ENCODE measurements around the gene NXPH2. TPM values are rescaled to one million over a fixed set of nuclear protein-coding genes. Genes with fewer than 3 reads are reported as not detected.
A peak's percentile ranks its signal among the peaks of the same experiment; 100 is the strongest.

The NXPH2 gene
- total RNA-seq, 3 donors from 2014 or later, result not detected

DNA sequence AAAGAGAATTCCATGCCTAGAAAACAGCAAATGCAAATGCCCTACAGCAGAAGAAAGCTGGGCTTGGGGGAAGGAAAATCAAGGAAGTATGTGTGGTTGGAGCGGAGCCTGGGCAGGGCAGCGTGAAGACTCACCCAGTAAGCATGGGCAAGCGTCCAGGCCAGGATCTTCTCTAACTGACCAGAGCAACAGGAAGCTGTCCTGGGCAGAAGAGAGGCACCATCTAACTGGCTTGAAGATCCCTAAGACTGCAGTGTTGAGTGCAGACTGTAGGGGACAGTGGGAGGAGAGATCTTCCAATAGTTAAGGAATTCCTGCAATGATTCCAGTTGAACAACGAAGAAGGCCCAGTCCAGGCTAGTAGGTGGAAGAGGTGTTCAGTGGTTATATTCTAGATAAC lies 57.9 kb downstream of the NXPH2 start:
- H3K27ac ChIP-seq, result no peak overlapping the region
- no peaks in the 10 kb centered on the region for H3K36me3 ChIP-seq
- no peaks in the 10 kb centered on the region for H3K4me1 ChIP-seq
- no peaks in the 10 kb centered on the region for H3K9me3 ChIP-seq
- intact Hi-C loops (cut with DNase I; ENCODE audit: low total_unique reads), result no loop called here
- H3K4me3 ChIP-seq, result no peak overlapping the region
- TF ChIP-seq POLR2AphosphoS5 (IDR thresholded peaks at IDR 0.05) (no peak), POLR2A (IDR thresholded peaks at IDR 0.05) (no peak)
- TF ChIP-seq, protein P1, sequence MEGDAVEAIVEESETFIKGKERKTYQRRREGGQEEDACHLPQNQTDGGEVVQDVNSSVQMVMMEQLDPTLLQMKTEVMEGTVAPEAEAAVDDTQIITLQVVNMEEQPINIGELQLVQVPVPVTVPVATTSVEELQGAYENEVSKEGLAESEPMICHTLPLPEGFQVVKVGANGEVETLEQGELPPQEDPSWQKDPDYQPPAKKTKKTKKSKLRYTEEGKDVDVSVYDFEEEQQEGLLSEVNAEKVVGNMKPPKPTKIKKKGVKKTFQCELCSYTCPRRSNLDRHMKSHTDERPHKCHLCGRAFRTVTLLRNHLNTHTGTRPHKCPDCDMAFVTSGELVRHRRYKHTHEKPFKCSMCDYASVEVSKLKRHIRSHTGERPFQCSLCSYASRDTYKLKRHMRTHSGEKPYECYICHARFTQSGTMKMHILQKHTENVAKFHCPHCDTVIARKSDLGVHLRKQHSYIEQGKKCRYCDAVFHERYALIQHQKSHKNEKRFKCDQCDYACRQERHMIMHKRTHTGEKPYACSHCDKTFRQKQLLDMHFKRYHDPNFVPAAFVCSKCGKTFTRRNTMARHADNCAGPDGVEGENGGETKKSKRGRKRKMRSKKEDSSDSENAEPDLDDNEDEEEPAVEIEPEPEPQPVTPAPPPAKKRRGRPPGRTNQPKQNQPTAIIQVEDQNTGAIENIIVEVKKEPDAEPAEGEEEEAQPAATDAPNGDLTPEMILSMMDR (IDR thresholded peaks at IDR 0.05), result no peak
- peak in 1 of 2 donors; percentile 69 for DNase-seq (ENCODE audit: low spot score in 2 of 2)
- no peaks in the 10 kb centered on the region for H3K27me3 ChIP-seq

DNA sequence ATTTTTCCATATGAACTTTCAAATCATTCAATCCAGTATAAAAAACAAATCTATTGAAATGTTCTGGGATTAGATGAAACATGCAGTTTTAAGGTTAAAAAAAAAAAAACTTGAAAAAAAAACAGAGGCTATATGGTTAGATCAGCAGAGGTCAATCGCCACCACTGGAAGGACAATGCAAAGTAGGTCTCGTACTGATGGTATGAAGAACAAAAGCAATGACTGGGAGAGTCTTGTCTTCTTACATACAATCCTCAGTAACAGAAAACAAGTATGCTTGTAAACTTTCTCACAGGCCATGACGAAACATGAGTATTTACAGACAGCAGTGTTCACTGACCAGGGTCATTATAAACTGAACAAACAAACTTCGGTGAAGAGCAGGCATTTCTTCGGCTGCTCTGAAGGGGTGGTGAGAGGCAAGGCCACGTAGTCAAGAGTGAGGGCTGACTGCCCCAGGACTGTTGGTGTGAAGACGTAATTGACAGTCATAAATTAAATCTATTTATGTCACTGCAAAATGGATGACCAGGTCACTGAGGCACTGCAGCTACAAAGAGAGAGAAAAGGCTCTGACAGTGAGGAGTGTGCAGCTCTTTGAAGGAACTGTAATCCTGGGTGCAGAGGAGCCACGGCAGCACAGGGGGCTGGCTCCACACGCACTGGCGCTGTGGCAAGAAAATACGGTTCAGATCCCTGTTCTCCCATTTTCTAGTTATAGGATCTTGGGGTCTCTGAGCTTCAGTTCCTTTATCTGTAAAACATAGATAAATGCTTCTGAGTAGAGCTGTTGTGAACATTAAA lies 60.0 kb downstream of the NXPH2 start:
- intact Hi-C loops (cut with DNase I; ENCODE audit: low total_unique reads), result no loop called here
- no peaks in the 10 kb centered on the region for H3K4me1 ChIP-seq
- H3K4me3 ChIP-seq, result no peak overlapping the region
- TF ChIP-seq, protein P1 (IDR thresholded peaks at IDR 0.05), result no peak
- no peak for TF ChIP-seq POLR2AphosphoS5 (IDR thresholded peaks at IDR 0.05)
- TF ChIP-seq POLR2A (IDR thresholded peaks at IDR 0.05), result no peak
- no peaks in the 10 kb centered on the region for H3K36me3 ChIP-seq
- H3K27me3 ChIP-seq, result no peaks in the 10 kb centered on the region
- DNase-seq (ENCODE audit: low spot score in 2 of 2), result no peak
- no peaks in the 10 kb centered on the region for H3K9me3 ChIP-seq
- no peak overlapping the region for H3K27ac ChIP-seq

DNA sequence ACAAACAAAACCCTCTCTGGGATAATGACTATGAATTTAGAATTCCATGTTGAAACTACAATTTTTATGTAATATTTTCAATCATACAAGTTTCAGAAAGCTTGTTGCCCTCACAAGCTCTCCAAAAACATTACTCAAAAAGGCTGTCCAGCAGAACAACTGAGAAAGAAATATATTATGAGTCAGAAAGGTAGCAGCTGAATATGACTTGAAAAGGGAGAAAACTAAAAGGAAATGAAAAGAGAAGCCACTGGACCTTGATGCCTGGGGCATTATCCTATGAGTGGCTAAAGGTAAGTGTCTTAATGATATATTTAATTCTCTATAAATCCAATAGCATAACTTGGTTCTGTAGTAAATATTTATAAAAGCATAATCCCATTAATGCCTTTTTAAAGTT lies 61.8 kb downstream of the NXPH2 start:
- no peak overlapping the region for H3K27ac ChIP-seq
- intact Hi-C loops (cut with DNase I; ENCODE audit: low total_unique reads), result no loop called here
- no peaks in the 10 kb centered on the region for H3K4me1 ChIP-seq
- H3K9me3 ChIP-seq, result no peaks in the 10 kb centered on the region
- H3K27me3 ChIP-seq, result no peaks in the 10 kb centered on the region
- H3K36me3 ChIP-seq, result no peaks in the 10 kb centered on the region
- TF ChIP-seq, protein P1 (IDR thresholded peaks at IDR 0.05), result no peak
- TF ChIP-seq POLR2A (IDR thresholded peaks at IDR 0.05), result no peak
- no peak for TF ChIP-seq POLR2AphosphoS5 (IDR thresholded peaks at IDR 0.05)
- DNase-seq (ENCODE audit: low spot score in 2 of 2), result no peak
- H3K4me3 ChIP-seq, result no peak overlapping the region

DNA sequence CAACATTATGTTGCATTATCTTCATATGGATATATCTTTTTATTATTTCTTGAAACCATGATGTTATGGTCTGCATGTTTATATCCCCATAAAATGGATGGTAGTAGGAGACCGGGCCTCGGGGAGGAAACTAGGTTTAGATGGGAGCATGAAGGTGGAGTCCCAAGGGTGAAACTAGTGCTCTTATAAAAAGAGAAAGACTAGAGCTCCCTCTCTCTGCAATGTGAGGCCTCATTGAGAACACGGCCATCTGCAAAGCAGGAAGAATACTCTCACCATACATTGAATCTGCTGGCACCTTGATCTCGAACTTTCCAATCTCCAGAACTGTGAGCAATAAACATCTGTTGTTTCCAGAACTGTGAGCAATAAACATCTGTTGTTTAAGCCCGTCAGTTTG lies 64.0 kb downstream of the NXPH2 start:
- Histone ChIP-seq H3K9me3 (no peaks in the 10 kb centered on the region), H3K27ac (no peak overlapping the region), H3K27me3 (no peaks in the 10 kb centered on the region), H3K36me3 (no peaks in the 10 kb centered on the region), H3K4me3 (no peak overlapping the region), H3K4me1 (no peaks in the 10 kb centered on the region)
- DNase-seq (ENCODE audit: low spot score in 2 of 2), result no peak
- intact Hi-C loops (cut with DNase I; ENCODE audit: low total_unique reads), result no loop called here
- TF ChIP-seq POLR2A (IDR thresholded peaks at IDR 0.05) (no peak), POLR2AphosphoS5 (IDR thresholded peaks at IDR 0.05) (no peak)
- TF ChIP-seq, protein P1 (IDR thresholded peaks at IDR 0.05), result no peak

DNA sequence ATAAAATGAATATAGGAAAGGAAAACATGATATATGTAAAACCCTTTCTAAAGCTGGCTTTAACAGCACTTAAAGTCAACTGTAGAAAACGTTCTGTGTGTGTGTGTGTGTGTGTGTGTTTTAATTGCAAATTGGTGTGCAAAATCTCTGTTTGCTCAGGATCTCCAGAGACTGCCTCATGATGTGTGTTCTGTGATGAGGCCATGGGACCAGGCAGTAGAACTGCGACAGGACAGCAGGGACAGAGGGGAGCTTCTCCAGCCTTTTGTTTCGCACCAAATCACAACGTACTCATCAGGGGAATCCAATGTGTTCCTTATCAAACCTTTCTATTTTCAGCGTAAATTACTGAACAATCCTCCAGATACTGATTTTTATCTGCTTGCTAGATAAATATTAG lies 66.7 kb downstream of the NXPH2 start:
- Histone ChIP-seq H3K4me1 (no peaks in the 10 kb centered on the region), H3K9me3 (no peaks in the 10 kb centered on the region), H3K27me3 (no peaks in the 10 kb centered on the region), H3K4me3 (no peak overlapping the region), H3K27ac (no peak overlapping the region), H3K36me3 (no peaks in the 10 kb centered on the region)
- no peak for DNase-seq (ENCODE audit: low spot score in 2 of 2)
- intact Hi-C loops (cut with DNase I; ENCODE audit: low total_unique reads), result no loop called here
- no peak for TF ChIP-seq POLR2A (IDR thresholded peaks at IDR 0.05)
- TF ChIP-seq, protein P1 (IDR thresholded peaks at IDR 0.05), result no peak
- TF ChIP-seq POLR2AphosphoS5 (IDR thresholded peaks at IDR 0.05), result no peak
